Activated CD4-positive, alpha-beta memory T cell treated with anti-CD3 and anti-CD28 coated beads, Interleukin-2, amount 10 ng/mL, durations not matched to agents 7 days and 5 days (primary cell): Measurements from ENCODE around the gene MRNIP. TPM values are rescaled to one million over a fixed set of nuclear protein-coding genes. Genes with fewer than 3 reads are reported as not detected.

Experiments used
- CTCF ChIA-PET: fragments of 350-600 bp; sonication (Branson Sonifier 250); formaldehyde crosslinking; loops from one replicate; lab custom pipeline; 2021; ENCODE audit warnings: antibody characterized with exemption, inconsistent platforms; lab: Charles Lee
- POLR2A ChIA-PET: fragments of 350-600 bp; sonication (Branson Sonifier 250); formaldehyde crosslinking; loops from one replicate; lab custom pipeline; 2021; ENCODE audit warnings: antibody characterized with exemption; lab: Charles Lee
- DNase-seq: peaks from one replicate; pipeline ENCODE4 v3.0.0-alpha.2; 2020
- H3K27ac Mint-ChIP-seq: one replicate; pipeline ENCODE4 v1.8.0; 2021; ENCODE audit warnings: mild to moderate bottlenecking, mixed read lengths
- H3K27me3 Mint-ChIP-seq: one replicate; pipeline ENCODE4 v1.8.0; 2021; ENCODE audit warnings: mixed read lengths
- H3K36me3 Mint-ChIP-seq: one replicate; pipeline ENCODE4 v1.8.0; 2021; ENCODE audit warnings: low read depth, mixed read lengths
- H3K4me1 Mint-ChIP-seq: one replicate; pipeline ENCODE4 v1.8.0; 2021; ENCODE audit warnings: mixed read lengths
- H3K4me3 Mint-ChIP-seq: one replicate; pipeline ENCODE4 v1.8.0; 2021; ENCODE audit warnings: mild to moderate bottlenecking, mixed read lengths
- H3K9me3 Mint-ChIP-seq: one replicate; pipeline ENCODE4 v1.8.0; 2021; ENCODE audit warnings: mixed read lengths
- total RNA-seq, 2 experiments: library from RNA; stranded (reverse); gene quantifications; one replicate each; pipeline ENCODE4 v1.2.3, GENCODE V29; 2021

MRNIP gene
- total RNA-seq, 2 experiments from 2014 or later, result 17.0 to 19.5 TPM

DNA sequence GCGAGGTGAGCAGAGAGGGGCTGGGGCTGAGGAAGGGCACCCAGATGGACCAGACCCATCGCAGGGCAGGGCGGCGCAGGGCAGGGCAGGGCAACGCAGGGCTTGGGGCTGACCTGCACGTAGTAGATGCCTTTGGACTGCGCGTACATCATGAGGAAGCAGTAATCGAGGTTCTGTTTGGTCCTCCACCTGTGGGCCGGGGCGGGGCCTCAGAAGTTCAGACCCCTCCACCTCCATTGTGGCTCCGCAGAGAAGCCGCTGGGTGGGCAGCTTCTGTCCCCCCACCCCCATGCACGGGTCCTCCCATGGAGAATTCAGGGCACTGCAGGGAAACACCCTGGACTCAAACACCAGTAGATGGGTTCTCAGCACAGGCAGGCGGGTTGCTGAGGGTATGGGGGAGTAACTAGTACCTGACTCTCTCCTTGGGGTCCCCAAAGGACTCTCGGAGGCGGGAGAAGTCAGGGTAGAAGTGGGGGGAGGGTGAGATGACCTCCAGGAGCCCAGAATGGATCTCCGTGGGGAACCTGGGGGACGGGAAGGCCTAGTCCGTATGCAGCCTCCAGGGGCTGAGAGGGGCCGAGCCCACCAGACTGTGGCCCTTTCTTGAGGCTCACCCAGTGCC, 58.4 kb downstream of the MRNIP start:
- ChIA-PET CTCF (interaction anchor here (1.0 kb wide), 1 partner anchor 171 kb away, joined by 3 read pairs; no protein-coding TSS in a partner anchor), POLR2A (interaction anchor here (1.1 kb wide), 1 partner anchor 180 kb away, joined by 3 read pairs; no protein-coding TSS in a partner anchor)
- Mint-ChIP-seq H3K27me3 (no peaks in the 10 kb centered on the region), H3K36me3 (peaks cover 22% of the 10 kb centered on the region), H3K9me3 (no peaks in the 10 kb centered on the region), H3K4me1 (peaks cover 27% of the 10 kb centered on the region), H3K27ac (no peak overlapping the region), H3K4me3 (no peak overlapping the region)
- no peak for DNase-seq

DNA sequence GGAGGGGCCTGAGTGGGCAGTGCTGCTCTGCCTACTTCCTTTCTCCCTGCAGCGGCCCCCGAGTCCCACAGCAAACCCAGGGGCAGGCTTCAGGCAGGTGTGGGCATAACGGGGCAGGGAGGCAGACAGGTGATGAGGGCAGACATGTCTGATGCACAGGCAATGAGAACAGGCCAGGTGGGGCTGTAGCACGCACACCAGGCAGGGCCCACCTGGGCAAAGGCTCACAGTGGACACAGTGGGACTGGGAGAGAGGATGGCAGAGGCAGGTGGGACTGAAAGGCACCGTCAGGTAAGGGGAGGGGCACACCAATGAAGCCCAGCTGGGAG, 59.0 kb downstream of the MRNIP start:
- H3K36me3 Mint-ChIP-seq, result peaks cover 22% of the 10 kb centered on the region
- H3K9me3 Mint-ChIP-seq, result no peaks in the 10 kb centered on the region
- H3K27ac Mint-ChIP-seq, result no peak overlapping the region
- CTCF ChIA-PET, result no interaction called here
- peaks cover 27% of the 10 kb centered on the region for H3K4me1 Mint-ChIP-seq
- POLR2A ChIA-PET, result no interaction called here
- no peaks in the 10 kb centered on the region for H3K27me3 Mint-ChIP-seq
- no peak overlapping the region for H3K4me3 Mint-ChIP-seq
- DNase-seq, result no peak

DNA sequence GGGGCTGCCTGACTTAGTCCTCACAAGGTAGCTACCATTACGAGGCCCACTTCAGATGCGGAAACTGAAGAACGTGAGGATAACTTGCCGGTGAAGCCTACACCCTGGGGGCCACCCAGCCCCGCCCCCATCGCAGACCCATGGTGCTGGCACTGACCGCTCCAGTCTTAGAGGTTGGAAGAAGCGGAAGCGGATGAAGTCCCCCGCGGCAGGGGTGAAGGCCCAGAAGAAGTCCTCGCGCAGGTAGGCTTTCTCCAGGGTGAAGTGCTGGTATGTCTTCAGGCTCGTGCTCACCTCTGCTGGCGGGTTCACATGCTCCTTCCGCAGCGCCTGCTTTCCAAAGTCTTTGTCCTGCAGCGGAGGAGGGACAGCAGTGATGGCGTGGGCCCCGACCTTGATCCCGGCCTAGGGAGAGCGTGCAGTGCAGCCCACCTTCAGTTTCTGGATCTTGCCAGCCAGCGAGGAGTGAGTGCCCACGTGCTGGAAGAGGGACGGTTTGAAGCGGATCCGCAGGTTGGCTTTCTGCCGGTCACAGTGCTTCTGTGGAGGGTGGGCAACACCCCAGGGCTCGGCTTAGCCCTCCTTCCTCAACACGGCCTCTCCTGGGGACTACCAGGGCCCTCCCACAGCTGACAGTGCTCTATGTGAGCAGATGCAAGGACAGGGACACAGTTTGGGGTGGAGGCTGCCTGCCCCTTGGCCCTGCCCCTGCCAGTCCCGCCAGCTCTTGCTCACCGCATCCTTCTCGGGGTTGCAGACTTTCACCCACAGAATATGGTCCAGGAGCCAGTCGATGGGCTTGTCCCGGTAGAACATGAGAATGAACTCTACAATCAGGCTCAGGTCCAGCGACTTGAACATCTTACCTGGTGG, 59.6 kb downstream of the MRNIP start:
- CTCF ChIA-PET, result no interaction called here
- POLR2A ChIA-PET, result interaction anchor here (1.0 to 5.8 kb wide), 3 partner anchors 8 to 36 kb away, joined by 3 to 37 read pairs (median 3); partner anchors contain the start of gene MGAT4B
- H3K27ac Mint-ChIP-seq, result no peak overlapping the region
- no peak overlapping the region for H3K4me3 Mint-ChIP-seq
- no peaks in the 10 kb centered on the region for H3K9me3 Mint-ChIP-seq
- no peaks in the 10 kb centered on the region for H3K27me3 Mint-ChIP-seq
- peaks cover 27% of the 10 kb centered on the region for H3K4me1 Mint-ChIP-seq
- DNase-seq, result no peak
- peaks cover 22% of the 10 kb centered on the region for H3K36me3 Mint-ChIP-seq

DNA sequence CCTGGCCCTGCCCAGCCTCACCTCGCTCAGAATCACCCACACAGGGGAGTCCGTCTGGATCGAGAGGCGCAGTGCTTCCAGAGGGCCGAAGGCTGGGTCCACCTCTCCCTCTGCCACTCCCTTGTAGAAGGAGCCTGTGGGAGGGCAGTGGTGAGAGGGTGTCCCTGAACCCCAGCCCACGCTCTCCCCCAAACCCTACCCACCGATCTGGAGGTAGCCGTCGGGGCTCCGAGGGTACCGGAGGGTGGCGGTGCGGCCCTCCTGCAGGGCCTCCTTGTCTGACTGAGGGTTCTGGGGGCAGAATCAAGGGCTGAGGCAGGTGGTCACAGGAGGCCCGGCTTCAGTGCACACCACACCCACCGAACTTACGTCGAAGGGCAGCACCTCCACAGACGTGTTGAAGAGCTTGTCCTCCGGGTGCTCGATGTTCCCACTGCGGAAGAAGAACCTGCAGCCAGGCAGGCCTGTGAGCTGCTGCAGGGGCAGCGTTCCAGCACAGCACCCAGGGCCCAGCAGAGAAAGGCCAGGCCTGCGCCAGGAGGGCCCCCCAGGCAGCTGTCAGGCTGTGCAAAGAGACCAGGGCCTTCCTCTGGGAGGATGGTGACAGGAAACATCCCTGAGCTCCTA, 60.4 kb downstream of the MRNIP start:
- no peak overlapping the region for H3K4me3 Mint-ChIP-seq
- POLR2A ChIA-PET, result interaction anchor here (1.0 to 5.8 kb wide), 4 partner anchors 8 to 175 kb away, joined by 3 to 37 read pairs (median 6); partner anchors contain the start of genes HNRNPH1 and MGAT4B
- H3K4me1 Mint-ChIP-seq, result peaks cover 29% of the 10 kb centered on the region
- H3K27me3 Mint-ChIP-seq, result no peaks in the 10 kb centered on the region
- H3K9me3 Mint-ChIP-seq, result no peaks in the 10 kb centered on the region
- peaks cover 22% of the 10 kb centered on the region for H3K36me3 Mint-ChIP-seq
- no peak for DNase-seq
- no peak overlapping the region for H3K27ac Mint-ChIP-seq
- CTCF ChIA-PET, result interaction anchor here (2.3 kb wide), 1 partner anchor 36 kb away, joined by 11 read pairs; no protein-coding TSS in a partner anchor

DNA sequence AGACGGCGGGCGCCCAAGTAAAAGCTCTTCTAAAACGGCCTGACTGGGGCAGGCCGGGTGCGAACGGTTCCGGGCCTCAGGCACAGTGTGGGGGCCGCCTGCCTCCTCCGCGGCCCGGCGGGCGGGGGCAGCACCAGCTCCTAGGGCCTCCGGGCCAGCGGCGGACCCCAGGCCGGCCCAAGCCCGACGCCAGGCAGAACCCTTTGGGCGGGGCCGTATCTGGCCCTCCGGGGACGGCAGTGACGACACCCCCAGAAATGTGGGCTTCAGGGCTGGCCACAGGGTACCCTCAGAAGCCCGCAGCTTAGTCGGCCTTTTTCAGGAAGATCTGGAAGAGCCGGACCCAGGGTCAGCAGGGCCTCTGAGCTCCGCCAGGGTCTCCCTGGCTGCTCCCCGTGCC, 60.9 kb downstream of the MRNIP start:
- ChIA-PET CTCF (interaction anchor here (1.1 to 2.3 kb wide), 2 partner anchors 13 to 35 kb away, joined by 3 to 11 read pairs; no protein-coding TSS in a partner anchor), POLR2A (interaction anchor here (1.1 to 5.8 kb wide), 4 partner anchors 9 to 175 kb away, joined by 3 to 37 read pairs (median 6); partner anchors contain the start of genes HNRNPH1 and MGAT4B)
- no peak for DNase-seq
- Mint-ChIP-seq H3K4me1 (peaks cover 29% of the 10 kb centered on the region), H3K27ac (no peak overlapping the region), H3K9me3 (no peaks in the 10 kb centered on the region), H3K27me3 (no peaks in the 10 kb centered on the region), H3K36me3 (peaks cover 22% of the 10 kb centered on the region), H3K4me3 (no peak overlapping the region)

DNA sequence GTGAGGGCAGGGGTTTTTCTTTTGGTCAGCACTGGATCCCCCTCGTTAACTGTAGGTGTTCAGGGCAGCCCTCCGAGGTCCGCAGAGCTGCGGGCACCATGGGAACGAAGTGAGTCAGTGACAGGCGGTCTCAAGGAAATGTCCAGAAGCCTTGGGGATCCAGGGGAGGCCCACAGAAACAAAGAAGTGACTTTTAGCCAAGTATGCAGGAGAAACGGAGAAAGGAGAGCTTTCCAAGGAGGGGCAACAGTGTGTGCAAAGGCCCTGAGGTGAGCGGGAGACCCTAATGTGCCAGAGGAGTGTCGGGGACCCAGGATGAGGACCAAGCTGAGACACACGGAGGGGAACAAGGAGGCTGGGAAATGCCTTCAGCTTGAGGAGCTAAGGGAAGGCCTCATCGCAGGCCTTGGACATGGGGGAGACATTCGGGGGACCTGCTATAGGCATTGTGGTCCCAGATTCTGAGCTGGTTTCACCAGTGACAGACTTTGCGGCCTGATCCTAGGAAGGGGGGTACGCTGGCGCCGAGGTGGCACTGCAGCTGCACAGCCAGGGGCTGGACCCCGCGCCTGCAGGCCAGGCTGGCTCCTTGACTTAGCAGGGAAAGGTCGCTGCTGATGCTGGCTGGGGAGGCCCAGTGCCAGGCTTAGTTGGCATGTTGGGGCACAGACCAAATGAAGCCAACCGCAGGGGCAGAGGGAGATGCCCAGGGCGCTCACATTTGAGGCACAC, 61.6 kb downstream of the MRNIP start:
- Mint-ChIP-seq H3K27me3 (no peaks in the 10 kb centered on the region), H3K4me3 (peak overlapping the region; percentile 26), H3K4me1 (peaks cover 30% of the 10 kb centered on the region), H3K36me3 (peaks cover 22% of the 10 kb centered on the region), H3K27ac (peak overlapping the region; percentile 30), H3K9me3 (no peaks in the 10 kb centered on the region)
- ChIA-PET CTCF (interaction anchor here (1.1 to 2.3 kb wide), 4 partner anchors 14 to 42 kb away, joined by 3 to 11 read pairs (median 4); no protein-coding TSS in a partner anchor), POLR2A (interaction anchor here (0.8 to 5.8 kb wide), 7 partner anchors 10 to 174 kb away, joined by 3 to 37 read pairs (median 5); partner anchors contain the start of genes HNRNPH1, MGAT4B, MRNIP and SQSTM1)
- DNase-seq, result no peak

DNA sequence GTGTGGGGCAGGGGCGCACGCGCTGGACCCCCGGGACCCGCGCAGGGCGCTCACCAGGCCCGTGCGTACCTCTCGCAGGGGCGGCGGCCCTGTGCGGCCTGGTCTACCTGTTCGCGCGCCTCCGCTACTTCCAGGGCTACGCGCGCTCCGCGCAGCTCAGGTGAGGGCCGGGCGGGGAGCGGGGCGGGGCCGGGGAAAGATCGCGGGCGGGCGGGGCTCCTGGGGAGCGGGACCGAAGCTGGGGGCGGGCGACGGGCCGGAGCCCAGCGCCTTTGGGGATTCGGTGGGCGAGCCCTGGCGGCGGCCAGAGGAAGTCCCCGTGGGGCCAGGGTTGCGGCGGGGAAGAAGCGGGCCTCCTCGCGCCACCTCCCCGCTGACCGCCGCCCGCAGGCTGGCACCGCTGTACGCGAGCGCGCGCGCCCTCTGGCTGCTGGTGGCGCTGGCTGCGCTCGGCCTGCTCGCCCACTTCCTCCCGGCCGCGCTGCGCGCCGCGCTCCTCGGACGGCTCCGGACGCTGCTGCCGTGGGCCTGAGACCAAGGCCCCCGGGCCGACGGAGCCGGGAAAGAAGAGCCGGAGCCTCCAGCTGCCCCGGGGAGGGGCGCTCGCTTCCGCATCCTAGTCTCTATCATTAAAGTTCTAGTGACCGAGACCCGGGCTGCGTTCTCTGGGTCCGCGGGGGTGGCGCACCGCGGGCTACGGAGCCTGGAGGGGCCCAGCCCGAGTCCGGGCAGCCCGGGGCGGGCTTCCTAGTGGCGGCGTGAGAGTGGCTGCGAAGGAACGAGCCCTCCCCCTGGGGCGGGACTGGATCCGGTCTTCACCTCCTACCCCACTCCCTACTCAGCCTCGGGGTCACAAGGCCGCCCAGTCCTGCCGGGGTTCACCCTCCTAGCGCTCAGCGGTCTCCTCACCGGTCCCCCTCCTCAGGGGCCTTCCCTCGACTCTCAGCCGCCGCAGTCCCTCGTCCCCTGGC, 62.5 kb downstream of the MRNIP start:
- H3K4me3 Mint-ChIP-seq, result peak overlapping the region; percentile 59
- H3K4me1 Mint-ChIP-seq, result peaks cover 26% of the 10 kb centered on the region
- H3K27me3 Mint-ChIP-seq, result no peaks in the 10 kb centered on the region
- no peaks in the 10 kb centered on the region for H3K9me3 Mint-ChIP-seq
- peaks cover 18% of the 10 kb centered on the region for H3K36me3 Mint-ChIP-seq
- ChIA-PET CTCF (interaction anchor here (0.6 to 2.3 kb wide), 8 partner anchors 10 to 63 kb away, joined by 3 to 11 read pairs (median 4); no protein-coding TSS in a partner anchor), POLR2A (interaction anchor here (1.3 to 5.8 kb wide), 9 partner anchors 10 to 174 kb away, joined by 3 to 37 read pairs (median 5); partner anchors contain the start of genes HNRNPH1, MGAT4B, MRNIP and SQSTM1)
- peak overlapping the region; percentile 30 for H3K27ac Mint-ChIP-seq
- DNase-seq, result peak; percentile 76

DNA sequence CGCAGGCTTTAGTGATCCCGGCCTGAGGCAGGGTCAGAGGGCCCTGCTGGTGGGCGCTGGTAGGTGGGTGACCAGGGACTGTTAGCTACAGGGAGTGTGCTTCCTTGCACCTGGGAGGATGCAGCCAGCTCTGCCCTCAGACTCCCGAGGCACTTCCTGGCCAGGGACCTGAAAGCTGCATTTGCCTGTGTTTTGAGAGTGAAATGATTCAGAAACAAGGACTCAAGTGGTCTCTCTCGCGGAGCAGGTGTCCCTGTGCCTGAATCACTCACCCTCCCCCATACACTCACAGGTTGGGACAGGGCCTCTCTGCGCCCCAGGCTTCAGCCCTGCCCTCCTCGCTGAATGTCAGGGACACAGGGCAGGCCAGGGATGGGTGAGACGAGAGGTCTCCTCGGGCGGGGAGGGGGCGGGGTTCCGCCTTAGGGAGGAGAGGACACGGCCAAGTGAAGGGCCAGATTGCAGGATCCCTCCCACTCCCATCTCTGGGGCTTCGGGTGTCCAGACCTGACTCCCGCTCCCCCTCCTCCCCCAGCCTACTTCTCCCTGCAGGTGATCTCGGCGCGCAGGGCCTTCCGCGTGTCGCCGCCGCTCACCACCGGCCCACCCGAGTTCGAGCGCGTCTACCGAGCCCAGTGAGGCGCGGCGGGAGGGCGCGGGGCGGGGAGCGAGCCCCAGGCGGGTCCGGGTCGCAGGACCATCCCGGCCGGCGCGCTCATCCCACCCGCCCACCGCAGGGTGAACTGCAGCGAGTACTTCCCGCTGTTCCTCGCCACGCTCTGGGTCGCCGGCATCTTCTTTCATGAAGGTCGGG, 63.4 kb downstream of the MRNIP start:
- H3K27ac Mint-ChIP-seq, result no peak overlapping the region
- POLR2A ChIA-PET, result interaction anchor here (0.8 to 5.8 kb wide), 9 partner anchors 9 to 171 kb away, joined by 3 to 37 read pairs (median 4); partner anchors contain the start of genes CANX, MGAT4B and SQSTM1
- H3K9me3 Mint-ChIP-seq, result no peaks in the 10 kb centered on the region
- CTCF ChIA-PET, result interaction anchor here (0.5 to 3.2 kb wide), 8 partner anchors 11 to 135 kb away, joined by 3 to 14 read pairs (median 4); no protein-coding TSS in a partner anchor
- peaks cover 18% of the 10 kb centered on the region for H3K36me3 Mint-ChIP-seq
- DNase-seq, result no peak
- H3K4me3 Mint-ChIP-seq, result peak overlapping the region; percentile 59
- H3K27me3 Mint-ChIP-seq, result no peaks in the 10 kb centered on the region
- peaks cover 26% of the 10 kb centered on the region for H3K4me1 Mint-ChIP-seq

DNA sequence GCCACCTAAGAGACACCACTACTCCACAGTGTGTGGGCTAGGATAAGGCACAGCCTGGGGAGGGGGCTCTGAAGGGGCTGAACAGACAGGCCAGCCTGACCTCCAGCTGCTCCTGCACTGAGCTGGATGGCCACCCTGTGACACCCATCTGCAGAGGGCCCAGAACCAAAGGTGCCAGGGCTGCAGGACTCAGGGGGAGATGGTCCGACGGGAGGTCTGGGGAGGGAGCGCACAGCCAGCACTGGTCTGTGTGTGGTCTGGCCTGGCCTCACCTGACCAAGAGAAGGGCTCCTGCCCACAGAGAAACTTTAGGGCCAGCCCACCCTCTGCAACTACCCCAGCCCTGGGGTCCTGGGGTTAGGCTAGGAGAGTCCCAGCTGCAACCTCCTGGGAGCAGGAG, 64.0 kb downstream of the MRNIP start:
- Mint-ChIP-seq H3K36me3 (peaks cover 14% of the 10 kb centered on the region), H3K27me3 (no peaks in the 10 kb centered on the region), H3K4me3 (peak overlapping the region; percentile 59), H3K9me3 (no peaks in the 10 kb centered on the region), H3K27ac (no peak overlapping the region), H3K4me1 (peaks cover 26% of the 10 kb centered on the region)
- CTCF ChIA-PET, result interaction anchor here (1.2 to 3.2 kb wide), 3 partner anchors 11 to 32 kb away, joined by 3 to 14 read pairs (median 5); no protein-coding TSS in a partner anchor
- POLR2A ChIA-PET, result interaction anchor here (0.8 to 5.8 kb wide), 9 partner anchors 8 to 171 kb away, joined by 3 to 37 read pairs (median 4); partner anchors contain the start of genes CANX, HNRNPH1 and MGAT4B
- no peak for DNase-seq

DNA sequence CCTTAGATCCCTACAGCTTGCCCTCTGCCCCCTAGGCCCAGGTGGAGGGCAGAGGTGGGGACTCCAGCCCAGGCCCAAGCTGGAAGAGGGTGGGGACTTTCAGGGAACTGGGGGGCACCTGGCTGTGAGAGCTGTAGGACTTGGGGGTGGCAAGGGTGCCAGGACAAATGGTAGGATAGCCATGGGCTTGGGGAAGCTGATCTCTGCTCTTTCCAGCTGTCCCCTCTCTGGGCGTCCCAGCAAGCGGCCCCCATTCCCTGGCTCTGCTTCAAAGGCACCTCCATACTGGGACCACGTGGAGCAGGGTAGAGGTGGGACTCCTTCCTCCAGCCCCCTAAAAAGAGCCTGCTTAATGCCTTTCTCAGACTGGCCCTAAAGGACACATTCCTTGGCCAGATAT, 64.4 kb downstream of the MRNIP start:
- CTCF ChIA-PET, result interaction anchor here (1.2 to 3.2 kb wide), 3 partner anchors 8 to 32 kb away, joined by 3 to 14 read pairs (median 4); no protein-coding TSS in a partner anchor
- DNase-seq, result no peak
- no peak overlapping the region for H3K27ac Mint-ChIP-seq
- peak overlapping the region; percentile 39 for H3K4me3 Mint-ChIP-seq
- no peaks in the 10 kb centered on the region for H3K27me3 Mint-ChIP-seq
- H3K9me3 Mint-ChIP-seq, result no peaks in the 10 kb centered on the region
- peaks cover 26% of the 10 kb centered on the region for H3K4me1 Mint-ChIP-seq
- H3K36me3 Mint-ChIP-seq, result peaks cover 10% of the 10 kb centered on the region
- POLR2A ChIA-PET, result interaction anchor here (0.8 to 5.8 kb wide), 6 partner anchors 12 to 170 kb away, joined by 3 to 37 read pairs (median 6); partner anchors contain the start of genes CANX, HNRNPH1 and MGAT4B
